Astrocyte of the cerebellum (primary cell): ENCODE data around the gene PDILT.

Experiments
- DNase-seq: peaks from one replicate; pipeline ENCODE4 v3.0.0-alpha.2; 2011; ENCODE audit warnings: low read depth
- H3K4me3 ChIP-seq: 2 replicates; pipeline ENCODE4 v1.5.1; 2011; ENCODE audit warnings: mild to moderate bottlenecking, low read depth, low read length, moderate library complexity
- CTCF ChIP-seq: IDR thresholded peaks from 2 replicates; pipeline ENCODE4 v1.5.1; 2012; ENCODE audit warnings: low read length, low read depth, moderate library complexity, mild to moderate bottlenecking; ENCODE audit errors: missing control alignments
- in situ Hi-C: cut with HindIII; loops from 2 replicates; pipeline ENCODE4 v1.10.0; 2017; ENCODE audit warnings: low sequenced_read_pairs

PDILT gene

DNA sequence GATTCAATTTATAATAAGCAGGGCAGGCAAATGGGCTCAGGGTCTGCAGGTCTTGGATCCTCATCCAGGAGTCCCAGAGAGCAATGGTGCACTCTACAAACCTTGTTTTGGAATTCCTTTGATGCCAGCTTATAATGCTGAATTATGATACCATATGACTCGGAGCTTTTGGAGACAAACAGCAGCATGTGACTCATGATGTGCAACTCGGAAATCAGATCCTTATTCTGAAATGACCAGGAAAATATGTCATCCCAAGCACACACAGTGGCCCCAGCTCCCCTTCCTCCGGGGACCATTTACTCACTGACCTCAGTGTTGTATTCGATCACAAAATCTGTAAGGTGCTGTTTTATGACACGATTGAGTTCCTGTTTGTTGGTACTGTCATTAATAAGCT, 31.8 kb downstream of the PDILT start:
- DNase-seq: no peak
- in situ Hi-C loops: no loop called here
- H3K4me3 ChIP-seq: no peak overlapping the region
- TF ChIP-seq CTCF: no peak

GRCh38 chr16:20369452-20370054, 35.0 kb downstream of the PDILT start:
- TF ChIP-seq CTCF: no peak
- in situ Hi-C loops: no loop called here
- no peak overlapping the region for H3K4me3 ChIP-seq
- no peak for DNase-seq

DNA sequence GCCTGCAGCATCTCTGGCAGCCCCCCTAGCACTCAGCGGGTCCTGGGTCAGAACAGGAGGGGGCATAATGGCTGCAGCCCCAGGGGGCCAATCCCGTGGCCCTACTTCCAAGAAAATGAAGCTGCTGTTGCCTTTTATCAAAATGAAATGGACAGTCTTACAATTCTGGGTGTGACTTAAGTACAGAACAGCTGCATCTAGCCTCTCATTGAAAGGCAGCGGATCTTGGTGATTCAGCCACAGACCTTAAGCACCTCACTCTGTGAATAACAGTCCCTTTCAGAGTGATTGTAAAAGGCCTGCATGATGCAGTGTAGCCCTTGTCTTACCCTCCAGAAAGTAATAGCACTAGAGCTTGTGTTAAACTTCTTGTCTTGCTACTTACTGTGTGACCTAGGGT, 40.5 kb downstream of the PDILT start:
- DNase-seq: no peak
- no peak for TF ChIP-seq CTCF
- in situ Hi-C loops: no loop called here
- no peak overlapping the region for H3K4me3 ChIP-seq

DNA sequence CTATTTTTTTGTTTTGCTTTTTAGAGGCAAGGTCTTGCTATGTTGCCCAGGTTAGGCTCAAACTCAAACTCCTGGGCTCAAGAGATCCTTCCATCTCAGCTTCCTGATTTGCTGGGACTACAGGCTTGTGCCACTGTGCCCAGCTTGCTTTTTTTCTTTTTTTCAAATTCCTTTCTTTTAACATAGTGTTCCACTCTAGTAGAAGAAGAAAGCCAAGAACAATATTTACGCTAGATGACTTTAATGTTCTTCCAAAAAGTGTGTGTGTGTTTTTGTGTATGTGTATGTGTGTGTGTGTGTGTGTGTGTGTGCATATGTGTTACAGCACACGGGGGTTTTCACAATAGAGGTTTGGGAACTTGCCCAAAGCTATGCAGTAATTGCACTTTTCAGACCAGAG, 41.3 kb downstream of the PDILT start:
- H3K4me3 ChIP-seq: no peak overlapping the region
- in situ Hi-C loops: no loop called here
- no peak for DNase-seq
- no peak for TF ChIP-seq CTCF

DNA sequence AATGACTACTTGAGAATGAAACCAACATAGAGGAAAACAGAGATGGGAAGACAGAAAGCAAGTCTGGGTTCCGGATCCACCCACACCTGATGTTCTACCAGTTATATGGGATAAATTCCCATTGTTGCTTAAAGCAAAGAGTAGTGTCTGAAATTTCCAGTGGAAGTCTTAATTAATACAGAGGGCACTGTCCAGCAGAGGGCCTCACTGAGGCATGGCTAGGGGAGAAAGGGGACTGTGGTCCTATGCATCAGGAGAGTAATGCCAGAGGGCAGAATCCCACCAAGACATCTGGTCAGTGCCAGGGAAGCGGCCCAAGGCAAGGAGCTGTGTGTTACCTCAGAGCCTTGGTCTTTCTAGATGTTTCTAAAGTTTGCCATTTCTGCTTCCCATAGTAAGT, 44.5 kb downstream of the PDILT start:
- TF ChIP-seq CTCF: no peak
- in situ Hi-C loops: no loop called here
- DNase-seq: no peak

GRCh38 chr16:20355114-20355782, 49.3 kb downstream of the PDILT start:
- TF ChIP-seq CTCF: no peak
- DNase-seq: no peak
- in situ Hi-C loops: no loop called here
- no peak overlapping the region for H3K4me3 ChIP-seq

More for the DNA sequence above, 44.5 kb downstream of the PDILT start:
- H3K4me3 ChIP-seq: no peak overlapping the region
